Stomach (tissue), 4 donors: ENCODE data around the gene NPNT.

Experiments used
- POLR2A ChIP-seq, 4 donors: fragments of 450-650 bp; IDR thresholded peaks; one replicate each; pipeline ENCODE4 v1.6.1; 2016; ENCODE audit warnings: antibody characterized with exemption in 4 of 4, control low read depth in 2 of 4, mild to moderate bottlenecking in 1 of 4, moderate library complexity in 1 of 4
- POLR2AphosphoS5 ChIP-seq, 3 donors: sonication (generic); formaldehyde crosslinking; IDR thresholded peaks; one replicate each; pipeline ENCODE4 v1.6.1; 2016; ENCODE audit warnings: antibody characterized with exemption in 3 of 3
- TF ChIP-seq, protein P1 (sequence below), 7 experiments: fragments of 450-650 bp in 4 of 7; fragments of 200-600 bp in 3 of 7; sonication (generic) in 3 of 7; IDR thresholded peaks; one replicate each; pipeline ENCODE4 v1.5.1; 2016 to 2019; ENCODE audit warnings: antibody characterized with exemption in 7 of 7, control low read depth in 2 of 7, mild to moderate bottlenecking in 1 of 7

DNA sequence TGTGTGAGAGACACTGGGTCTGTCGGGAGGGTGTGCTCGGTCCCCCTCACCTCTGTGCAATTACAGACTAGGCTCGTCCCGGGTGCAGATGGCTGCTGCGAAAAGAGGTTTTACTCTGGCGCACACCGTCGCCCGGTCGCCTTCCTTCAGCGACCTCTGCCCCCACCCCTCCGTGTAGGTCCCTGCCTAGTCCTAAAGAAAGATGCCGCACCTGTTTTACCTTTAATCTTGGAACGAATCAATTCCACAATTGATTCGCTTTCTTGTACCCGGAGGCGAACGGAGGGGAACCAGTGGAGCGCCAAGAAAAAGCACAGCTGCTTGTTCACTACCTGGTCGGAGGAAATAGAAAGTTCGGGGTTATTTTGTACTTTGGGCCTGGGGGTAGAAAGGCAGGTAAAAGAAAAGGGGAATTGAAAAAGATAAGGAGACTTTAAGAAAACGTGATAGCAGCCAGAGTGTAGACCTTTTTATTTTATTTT lies 1.2 kb downstream of the NPNT start:
- TF ChIP-seq POLR2A (IDR thresholded peaks at IDR 0.05) (no peak), POLR2AphosphoS5 (IDR thresholded peaks at IDR 0.05) (no peak)
- TF ChIP-seq, protein P1, sequence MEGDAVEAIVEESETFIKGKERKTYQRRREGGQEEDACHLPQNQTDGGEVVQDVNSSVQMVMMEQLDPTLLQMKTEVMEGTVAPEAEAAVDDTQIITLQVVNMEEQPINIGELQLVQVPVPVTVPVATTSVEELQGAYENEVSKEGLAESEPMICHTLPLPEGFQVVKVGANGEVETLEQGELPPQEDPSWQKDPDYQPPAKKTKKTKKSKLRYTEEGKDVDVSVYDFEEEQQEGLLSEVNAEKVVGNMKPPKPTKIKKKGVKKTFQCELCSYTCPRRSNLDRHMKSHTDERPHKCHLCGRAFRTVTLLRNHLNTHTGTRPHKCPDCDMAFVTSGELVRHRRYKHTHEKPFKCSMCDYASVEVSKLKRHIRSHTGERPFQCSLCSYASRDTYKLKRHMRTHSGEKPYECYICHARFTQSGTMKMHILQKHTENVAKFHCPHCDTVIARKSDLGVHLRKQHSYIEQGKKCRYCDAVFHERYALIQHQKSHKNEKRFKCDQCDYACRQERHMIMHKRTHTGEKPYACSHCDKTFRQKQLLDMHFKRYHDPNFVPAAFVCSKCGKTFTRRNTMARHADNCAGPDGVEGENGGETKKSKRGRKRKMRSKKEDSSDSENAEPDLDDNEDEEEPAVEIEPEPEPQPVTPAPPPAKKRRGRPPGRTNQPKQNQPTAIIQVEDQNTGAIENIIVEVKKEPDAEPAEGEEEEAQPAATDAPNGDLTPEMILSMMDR (IDR thresholded peaks at IDR 0.05): no peak
